Stimulated activated CD8-positive, alpha-beta memory T cell treated with anti-CD3 and anti-CD28 coated beads, Interleukin-7, amount 100 ng/mL, for 48 hours (primary cell): Measurements from ENCODE around the gene LTB.

Source experiments
- DNase-seq, 2 donors: peaks; one replicate each; pipeline ENCODE4 v3.0.0-alpha.2; 2020; ENCODE audit warnings: low read depth in 1 of 2; ENCODE audit errors: extremely low read depth in 1 of 2

LTB gene

DNA sequence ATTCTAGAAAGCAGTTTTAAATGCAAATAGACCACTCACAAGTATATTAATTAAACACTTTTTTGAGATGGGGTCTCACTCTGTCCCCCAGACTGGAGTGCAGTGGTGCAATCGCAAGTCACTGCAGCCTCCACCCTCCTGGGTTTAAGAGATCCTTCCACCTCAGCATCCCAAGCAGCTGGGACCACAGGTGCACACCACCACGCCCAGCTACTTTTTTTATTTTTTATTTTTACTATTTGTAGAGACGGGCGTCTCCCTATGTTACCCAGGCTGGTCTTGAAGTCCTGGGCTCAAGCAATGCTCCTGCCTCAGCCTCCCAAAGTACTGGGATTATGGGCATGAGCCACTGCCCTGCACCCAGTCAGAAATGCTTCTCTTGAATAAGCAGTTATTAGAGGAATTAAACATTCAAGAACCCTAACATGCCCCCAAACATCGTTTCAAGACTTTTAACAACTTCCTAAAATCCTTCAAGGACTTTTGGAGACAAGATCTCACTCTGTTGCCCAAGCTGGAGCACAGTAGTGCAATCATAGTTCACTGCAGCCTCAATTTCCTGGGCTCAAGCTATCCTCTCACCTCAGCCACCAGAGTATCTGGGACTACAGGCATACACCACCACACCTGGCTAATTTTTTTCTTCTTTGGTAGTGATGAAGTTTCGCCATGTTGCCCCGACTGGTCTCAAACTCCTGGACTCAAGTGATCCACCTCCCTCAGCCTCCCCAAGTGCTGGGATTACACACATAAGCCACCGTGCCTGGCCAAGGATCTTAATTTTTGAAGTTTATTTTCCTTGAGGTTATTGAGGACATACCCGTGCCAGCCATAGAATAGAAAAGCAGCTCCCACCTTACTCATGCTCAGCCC lies 50.2 kb downstream of the LTB start:
- DNase-seq: no peak

DNA sequence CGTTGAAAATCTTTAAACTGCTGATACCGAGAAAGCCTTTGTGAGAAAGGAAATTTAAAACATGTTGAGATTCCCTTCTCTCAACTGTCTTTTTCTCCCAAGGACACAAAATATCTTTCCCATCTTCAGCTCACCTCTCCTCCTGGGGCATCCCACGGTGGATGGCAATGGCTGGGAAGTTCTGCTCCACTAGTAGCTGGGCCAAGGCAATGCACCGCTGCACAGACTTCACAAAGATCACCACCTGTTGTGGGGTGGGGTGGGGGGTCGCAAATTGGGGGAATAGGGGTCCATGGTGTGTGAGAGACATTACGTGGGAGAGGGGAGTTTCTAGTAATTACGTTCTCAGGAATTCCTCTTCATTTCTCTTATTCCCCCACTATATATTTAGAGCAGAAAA lies 51.1 kb downstream of the LTB start:
- DNase-seq: no peak

DNA sequence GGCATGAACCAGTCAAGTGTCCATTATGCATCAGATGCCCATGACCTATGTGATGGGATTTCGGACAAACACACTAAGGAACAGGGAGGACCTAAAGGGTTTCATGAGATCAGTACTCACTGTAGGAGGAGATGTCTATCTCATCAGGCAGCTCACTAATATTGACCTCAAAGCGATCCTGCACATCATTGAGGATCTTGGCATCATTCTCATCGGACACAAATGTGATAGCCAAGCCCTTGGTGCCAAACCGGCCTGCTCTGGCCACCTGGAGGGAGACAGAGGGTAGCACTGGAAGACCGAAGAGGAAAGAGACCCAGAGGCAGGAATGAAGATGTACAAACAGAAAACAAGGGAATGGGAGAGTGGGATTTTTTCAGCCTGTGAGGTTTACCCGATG lies 51.6 kb downstream of the LTB start:
- no peak for DNase-seq
